ENCODE results near the gene GSK3B.
"Not testable (repeated sequence)": the region's sequence is repeated elsewhere in the genome, so short reads cannot be mapped to it uniquely, and the experiment has no call there.

The GSK3B gene

GRCh38 chr3:119998166-119998565 is 96.1 kb downstream of the GSK3B start:
- DNase-seq, result no peak

DNA sequence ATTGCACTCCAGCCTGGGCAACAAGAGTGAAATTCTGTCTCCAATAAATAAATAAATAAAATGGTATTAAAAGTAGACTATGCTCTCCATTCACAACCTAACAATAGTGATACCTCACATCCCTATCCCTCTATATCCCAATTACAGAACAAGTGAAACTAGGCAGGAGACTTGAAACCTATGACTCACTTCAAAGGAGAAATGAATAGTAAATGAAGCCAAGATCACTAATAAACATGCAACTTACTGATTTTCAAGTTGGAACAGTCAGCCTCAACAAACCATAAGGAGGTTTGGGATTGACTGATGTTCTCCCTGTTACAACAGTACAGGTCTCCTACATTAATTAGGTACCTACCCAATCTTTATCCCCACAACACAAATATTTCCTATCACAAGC is 103.4 kb downstream of the GSK3B start:
- no peak for DNase-seq

- no peak for DNase-seq
Measured at GRCh38 chr3:119989981-119990655, 104.1 kb downstream of the GSK3B start.

DNA sequence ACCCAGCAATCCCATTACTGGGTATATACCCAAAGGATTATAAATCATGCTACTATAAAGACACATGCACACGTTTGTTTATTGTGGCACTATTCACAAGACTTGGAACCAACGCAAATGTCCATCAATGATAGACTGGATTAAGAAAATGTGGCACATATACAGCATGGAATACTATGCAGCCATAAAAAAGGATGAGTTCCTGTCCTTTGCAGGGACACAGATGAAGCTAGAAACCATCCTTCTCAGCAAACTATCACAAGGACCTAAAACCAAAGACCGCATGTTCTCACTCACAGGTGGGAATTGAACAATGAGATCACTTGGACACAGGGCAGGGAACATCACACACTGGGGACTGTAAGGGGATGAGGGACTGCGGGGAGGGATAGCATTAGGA is 107.4 kb downstream of the GSK3B start:
- not testable (repeated sequence) for DNase-seq

- no peak for DNase-seq
Measured at GRCh38 chr3:119981386-119981785, 112.9 kb downstream of the GSK3B start.

DNA sequence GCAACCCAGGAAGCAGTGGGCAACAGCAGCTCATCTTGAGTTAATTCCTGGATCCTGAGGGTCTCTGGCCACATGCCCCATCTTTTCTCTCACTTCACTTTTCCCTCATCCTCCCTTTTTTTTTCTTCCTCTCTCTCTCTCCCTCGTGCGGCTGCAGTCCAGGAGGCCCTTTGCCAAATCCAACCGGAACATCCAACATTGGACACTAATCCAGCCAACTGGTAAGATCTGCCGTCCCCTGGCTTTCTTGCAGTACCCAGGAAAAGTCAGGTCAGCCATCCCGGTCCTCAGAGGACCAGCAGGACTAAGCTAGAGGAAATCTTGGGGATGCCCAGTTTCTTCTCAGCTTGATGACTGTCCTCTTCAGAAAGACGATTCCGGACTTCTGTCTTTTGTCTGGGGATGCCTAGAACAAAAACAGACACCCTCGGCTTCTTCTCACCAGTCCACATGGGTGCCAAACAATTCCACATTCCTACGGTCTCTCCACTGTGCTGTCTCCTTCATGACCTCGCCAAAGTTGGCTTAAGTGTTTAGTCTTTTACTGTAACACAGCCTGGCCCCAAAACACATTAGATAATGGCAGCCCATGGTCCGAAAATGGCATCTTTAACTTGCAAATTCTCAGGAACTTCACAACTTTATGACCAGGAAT is 115.6 kb downstream of the GSK3B start:
- no peak for DNase-seq

DNA sequence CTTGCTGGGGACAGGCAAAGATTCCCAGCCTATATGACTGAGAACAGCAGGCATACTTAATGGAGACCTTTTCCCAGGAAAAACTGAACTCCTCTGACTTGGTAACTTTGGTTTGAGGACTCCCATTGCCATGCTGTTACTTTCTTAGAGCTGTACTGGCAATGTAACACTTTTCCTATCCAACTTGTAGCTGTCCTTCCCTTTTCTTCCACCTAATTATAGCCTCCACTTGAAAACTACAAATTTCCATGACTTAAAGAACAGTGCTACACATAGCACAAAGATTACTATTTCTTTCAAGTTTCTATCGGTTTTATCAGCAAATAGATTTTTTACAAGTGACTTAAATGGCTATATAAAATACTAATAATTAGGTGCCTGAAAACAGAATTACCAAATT is 116.9 kb downstream of the GSK3B start:
- DNase-seq, result no peak

GRCh38 chr3:119976214-119976613 is 118.0 kb downstream of the GSK3B start:
- DNase-seq, result no peak

DNA sequence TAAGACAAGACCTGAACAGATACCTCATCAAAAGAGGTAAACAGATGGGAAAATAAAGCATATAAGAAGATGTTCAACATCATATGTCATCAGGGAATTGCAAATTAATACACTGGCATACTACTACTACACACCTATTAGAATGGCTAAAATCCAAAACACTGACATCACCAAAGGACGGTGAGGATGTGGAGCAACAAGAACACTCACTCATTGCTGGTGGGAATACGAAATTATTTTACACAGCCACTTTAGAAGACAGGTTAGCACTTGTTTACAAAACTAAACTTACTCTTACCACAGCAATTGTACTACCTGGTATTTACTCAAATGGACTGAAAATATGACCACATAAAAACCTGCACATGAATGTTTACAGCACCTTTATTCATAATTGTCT is 119.6 kb downstream of the GSK3B start:
- no peak for DNase-seq

GRCh38 chr3:119973018-119973646 is 121.1 kb downstream of the GSK3B start:
- DNase-seq, result no peak

GRCh38 chr3:119969759-119970158 is 124.5 kb downstream of the GSK3B start:
- no peak for DNase-seq

DNA sequence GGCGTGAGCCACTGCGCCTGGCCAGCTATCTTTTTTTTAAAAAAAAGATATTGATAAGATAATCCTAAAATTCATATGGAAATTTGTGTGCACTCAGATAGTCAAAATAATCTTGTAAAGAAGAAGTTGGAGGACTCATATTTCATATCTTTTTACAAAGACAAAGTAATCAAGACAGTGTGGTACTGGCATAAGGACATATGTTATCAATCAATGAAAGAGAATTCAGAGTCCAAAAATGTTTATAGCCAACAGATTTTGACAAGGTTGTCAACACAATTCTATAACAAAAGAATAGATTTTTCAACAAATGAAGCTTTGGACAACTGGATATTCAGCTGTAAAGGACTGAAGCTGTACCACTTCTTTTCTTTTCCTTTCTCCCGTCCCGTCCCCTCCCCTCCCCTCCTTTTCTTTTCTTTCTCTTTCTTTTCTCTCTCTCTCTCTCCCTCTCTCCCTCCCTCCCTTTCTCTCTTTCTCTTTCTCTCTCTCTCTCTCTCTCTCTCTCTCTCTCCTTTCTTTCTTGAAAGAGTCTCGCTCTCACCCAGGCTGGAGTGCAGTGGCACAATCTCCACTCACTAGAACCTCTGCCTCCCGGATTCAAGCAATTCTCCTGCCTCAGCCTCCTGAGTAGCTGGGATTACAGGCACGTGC is 126.8 kb downstream of the GSK3B start:
- no peak for DNase-seq

DNA sequence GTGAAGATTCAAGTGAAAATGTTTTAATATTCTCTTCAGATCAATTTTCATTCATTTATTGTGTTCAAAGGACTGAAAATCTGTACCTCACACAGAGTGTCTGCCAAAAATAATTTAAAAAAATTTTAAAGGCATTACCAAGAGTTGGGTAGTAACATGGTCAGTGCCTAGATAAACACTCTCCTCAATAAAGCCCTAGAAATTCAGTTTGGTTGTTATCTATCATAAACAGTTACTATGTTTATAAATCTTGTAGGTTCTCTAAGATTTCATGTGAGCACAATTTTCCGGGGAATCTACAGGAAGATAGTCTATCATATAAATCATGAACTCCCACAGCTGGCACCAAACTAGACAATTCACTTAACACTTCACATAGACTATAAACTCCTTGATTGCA is 128.6 kb downstream of the GSK3B start:
- DNase-seq, result no peak

DNA sequence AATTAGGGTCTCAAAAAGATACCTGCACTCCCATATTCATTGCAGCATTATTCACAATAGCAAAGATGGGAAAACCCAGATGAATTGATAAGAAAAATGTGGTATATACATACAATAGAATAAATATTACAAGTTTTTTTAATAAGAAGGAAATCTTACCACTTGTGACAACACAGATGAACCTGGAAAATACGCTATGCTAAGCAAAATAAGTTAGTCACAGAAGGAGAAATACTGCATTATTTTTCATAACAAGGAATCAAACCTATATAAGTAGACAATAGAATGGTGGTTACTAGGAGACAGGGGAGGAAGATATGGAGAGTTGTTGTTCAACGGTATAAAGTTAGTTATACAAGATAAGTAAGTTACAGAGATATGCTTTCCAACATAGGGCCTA is 130.0 kb downstream of the GSK3B start:
- no peak for DNase-seq

DNA sequence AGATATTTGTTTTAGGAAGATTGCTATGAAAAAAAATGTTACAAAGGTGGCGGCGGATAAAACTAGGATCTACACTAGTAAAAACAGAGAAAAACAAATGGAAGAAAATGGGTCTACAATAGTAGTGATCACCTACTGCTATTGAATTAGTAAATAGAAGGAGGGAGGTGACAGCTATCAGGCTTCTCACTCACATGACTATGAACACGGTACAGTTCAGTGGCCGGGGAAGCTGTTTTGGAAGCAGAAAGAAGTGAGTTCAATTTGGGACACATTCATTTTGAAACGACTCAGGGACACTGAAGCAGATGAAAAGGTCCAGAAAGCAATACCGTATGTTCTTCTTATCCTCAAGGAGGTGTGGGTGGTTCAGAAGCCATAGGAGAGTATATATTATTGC is 138.3 kb downstream of the GSK3B start:
- DNase-seq, result no peak

- no peak for DNase-seq
Measured at GRCh38 chr3:119950666-119951325, 143.5 kb downstream of the GSK3B start.

- no peak for DNase-seq
Measured at GRCh38 chr3:119945291-119945690, 149.0 kb downstream of the GSK3B start.

- no peak for DNase-seq
Measured at GRCh38 chr3:119944091-119944490, 150.2 kb downstream of the GSK3B start.

- no peak for DNase-seq
Measured at GRCh38 chr3:119939077-119939476, 155.2 kb downstream of the GSK3B start.

DNA sequence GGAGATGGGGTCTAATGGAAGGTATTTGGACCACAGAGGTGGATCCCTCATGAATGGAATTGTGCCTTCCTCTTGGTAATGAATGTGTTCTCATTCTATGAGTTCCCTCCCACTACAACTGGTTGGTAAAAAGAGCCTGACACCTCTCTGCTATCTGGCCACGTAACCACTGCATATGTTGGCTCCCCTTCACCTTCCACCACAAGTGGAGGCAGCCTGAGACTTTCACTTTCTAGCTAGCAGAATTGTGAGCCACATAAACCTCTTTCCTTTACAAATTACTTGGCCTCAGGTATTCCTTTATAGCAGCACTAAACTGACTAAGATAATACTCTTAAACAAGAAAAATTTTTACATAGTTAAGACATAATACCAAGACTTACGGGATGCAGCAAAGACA is 157.0 kb downstream of the GSK3B start:
- peak in 1 of 2 donors; percentile 5 for DNase-seq

DNA sequence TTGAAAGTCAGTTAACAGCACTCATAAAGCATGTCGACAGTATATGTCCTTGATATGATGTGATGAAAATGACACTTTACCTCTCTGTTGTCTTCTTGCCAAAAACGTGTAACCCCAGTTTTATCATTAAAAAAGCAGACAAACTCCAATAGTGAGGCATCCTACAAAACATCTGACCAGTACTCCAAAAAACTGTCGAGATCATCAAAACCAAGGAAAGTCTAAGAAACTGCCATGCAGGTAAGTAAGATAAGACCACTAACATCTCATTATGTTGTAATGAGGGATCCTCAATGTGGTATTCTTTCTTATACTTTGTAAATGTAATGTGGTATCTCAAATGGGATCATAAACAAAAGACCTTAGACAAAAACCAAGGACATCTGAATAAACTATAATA is 160.0 kb downstream of the GSK3B start:
- DNase-seq, result no peak

- no peak for DNase-seq
Measured at GRCh38 chr3:119933207-119933606, 161.0 kb downstream of the GSK3B start.

- no peak for DNase-seq
Measured at GRCh38 chr3:119930286-119930685, 164.0 kb downstream of the GSK3B start.
